Uterus (tissue), 2 donors: ENCODE measurements around the gene MYL6B.

Source experiments
- CTCF ChIP-seq, 4 experiments: fragments of 200-600 bp in 2 of 4; fragments of 450-650 bp in 2 of 4; sonication (generic) in 2 of 4; IDR thresholded peaks; one replicate each; pipeline ENCODE4 v1.5.1; 2016 to 2019; ENCODE audit warnings: antibody characterized with exemption in 4 of 4, mild to moderate bottlenecking in 2 of 4, moderate library complexity in 1 of 4
- POLR2A ChIP-seq, 2 donors: fragments of 450-650 bp; IDR thresholded peaks; one replicate each; pipeline ENCODE4 v1.6.1; 2016; ENCODE audit warnings: antibody characterized with exemption in 2 of 2, mild to moderate bottlenecking in 1 of 2, moderate library complexity in 1 of 2

- TF ChIP-seq CTCF (IDR thresholded peaks at IDR 0.05) (no peak), POLR2A (IDR thresholded peaks at IDR 0.05) (no peak)
These were observed 1.8 kb upstream of the MYL6B start for GRCh38 chr12:56150563-56150962.
